Suppressor macrophage (primary cell): Measurements from ENCODE around the gene RAC2.

Experiments
- DNase-seq, 4 experiments: peaks; one replicate each; pipeline ENCODE4 v3.0.0-alpha.2; 2020 to 2022
- total RNA-seq, 17 experiments: gene quantifications; one replicate each; lab custom pipeline; 2026; ENCODE audit warnings: mixed read lengths in 6 of 17, inconsistent platforms in 3 of 17; lab: John Stamatoyannopoulos, UW

RAC2 gene
- total RNA-seq: 138 to 779 (median 326) reads per million in 17 experiments

- DNase-seq: peak; percentile 88 to 95 (median 94)
Measured at GRCh38 chr22:37244114-37244921, at the start of gene RAC2. Gene RAC2 (minus strand): TSS chr22:37244269. CDS start chr22:37244148, 121 bp downstream.

- DNase-seq: no peak
Measured at GRCh38 chr22:37293172-37293571, 49.1 kb upstream of the RAC2 start.

- DNase-seq: no peak
Measured at GRCh38 chr22:37292641-37293040, 48.6 kb upstream of the RAC2 start.

DNA sequence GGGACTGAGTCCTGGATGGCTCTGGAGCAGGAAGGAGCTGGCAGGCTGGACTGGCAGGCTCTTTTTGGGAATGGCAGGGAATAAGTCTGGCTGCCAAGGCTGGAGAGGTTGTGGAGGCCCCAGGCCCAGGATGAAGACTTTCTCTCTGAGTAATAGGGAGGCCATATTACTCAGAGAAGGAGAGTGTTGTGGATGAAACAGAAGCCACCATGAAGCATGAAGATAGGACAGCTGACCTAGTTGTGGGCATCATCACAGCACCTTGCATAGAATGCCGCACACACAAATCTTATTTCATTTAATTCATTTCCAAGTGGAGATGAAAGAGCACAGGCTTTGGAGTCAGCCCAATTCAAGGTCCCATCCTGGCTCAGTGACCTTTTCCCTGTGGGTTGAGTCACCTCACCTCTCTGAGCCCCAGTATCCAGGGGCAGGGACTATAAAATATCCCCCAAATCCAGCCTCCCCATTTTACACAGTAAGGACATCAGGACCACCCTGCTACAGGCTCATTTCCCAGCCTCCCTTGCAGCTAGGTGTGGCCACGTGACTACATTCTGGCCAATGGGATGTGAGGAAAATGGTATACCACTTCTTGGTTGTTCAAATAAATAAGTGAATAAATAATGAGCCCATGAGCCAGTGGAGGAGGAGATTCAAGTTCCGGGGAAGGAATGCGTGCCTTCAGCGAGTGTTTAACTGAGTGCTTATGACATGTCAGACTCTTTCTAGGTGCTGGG lies 47.7 kb upstream of the RAC2 start:
- no peak for DNase-seq

- DNase-seq: no peak
Measured at GRCh38 chr22:37290737-37291136, 46.7 kb upstream of the RAC2 start.

DNA sequence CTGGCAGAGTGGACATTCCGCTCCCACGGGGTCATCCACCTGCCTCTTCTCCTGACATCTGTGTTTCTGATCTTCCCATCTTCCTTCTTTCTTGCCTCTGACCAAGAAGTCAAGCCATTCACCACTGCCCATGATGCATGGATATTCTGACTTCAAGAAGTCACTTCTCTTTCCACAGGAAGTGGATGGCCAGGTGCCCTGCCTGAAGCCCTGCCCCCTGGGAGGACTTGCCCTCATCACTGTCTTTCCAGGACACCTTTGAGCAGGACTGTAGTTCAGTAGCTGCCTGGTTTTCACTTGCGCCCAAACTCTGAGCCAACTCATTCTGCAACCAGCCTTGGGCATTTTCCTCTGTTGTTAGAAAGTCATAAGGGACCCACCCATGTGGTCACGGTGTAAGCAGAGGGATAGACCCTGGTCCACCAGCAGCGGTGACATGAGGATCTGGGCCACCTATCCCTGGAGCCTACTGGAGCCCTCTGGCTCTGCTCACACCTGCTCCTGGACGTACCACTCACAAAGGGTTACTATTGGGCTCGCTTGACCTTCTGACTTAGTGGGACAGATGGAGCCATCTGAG lies 45.2 kb upstream of the RAC2 start:
- DNase-seq: no peak

DNA sequence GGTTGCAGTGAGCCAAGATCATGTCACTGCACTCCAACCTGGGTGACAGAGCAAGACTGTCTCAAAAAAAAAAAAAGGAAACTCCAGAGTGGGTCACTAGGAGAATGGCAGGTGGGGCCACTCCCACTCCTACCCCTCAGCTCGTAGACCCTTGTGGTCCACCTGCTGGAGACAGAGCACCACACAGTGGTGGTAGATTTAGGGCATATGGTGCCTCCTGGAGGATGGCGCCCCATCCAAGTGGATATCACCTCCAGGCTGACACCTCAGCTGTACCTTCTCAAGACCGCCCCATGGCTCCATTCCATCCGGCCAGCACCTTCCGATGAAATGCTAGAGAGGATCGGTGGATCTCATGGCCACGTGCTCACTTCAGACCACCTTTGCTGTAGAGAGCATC lies 44.5 kb upstream of the RAC2 start:
- DNase-seq: no peak

DNA sequence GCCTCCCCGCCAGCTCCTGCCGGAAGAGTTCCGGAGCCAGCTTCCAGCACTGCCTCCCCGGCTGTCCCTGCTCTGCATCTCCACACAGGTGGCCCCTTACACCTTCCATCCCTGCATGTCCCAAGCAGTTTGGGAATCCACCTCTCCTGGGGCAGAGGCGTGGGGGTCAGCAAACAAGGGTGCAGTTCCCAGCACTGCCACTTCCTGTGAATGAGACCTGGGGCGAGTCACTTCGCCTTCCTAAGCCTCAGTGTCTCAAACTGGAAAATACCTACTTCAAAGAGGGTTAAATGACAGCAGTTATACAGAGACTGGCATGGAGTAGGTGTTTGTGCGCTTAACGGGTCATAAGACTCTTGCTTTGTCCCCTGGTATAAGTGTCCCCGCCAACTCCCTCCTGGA lies 43.5 kb upstream of the RAC2 start:
- no peak for DNase-seq

DNA sequence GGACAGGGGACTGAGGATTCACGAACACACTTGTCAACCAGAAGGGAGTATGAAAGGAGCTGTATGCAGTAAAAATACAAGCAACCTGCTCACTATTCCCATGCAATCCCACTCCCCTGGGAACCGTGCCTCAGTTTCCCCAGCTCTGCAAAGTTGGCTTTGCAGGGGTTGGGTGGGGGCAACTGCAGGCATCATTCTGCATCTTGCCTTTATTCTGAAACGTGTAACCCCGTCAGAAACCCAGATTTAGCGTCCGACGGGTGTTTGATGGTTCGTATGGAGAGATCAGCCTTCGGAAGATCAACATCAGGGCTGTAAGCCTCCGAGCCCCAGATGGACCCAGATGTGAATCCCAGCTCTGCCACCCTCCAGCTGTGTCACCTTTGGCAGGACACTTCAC lies 41.9 kb upstream of the RAC2 start:
- no peak for DNase-seq

DNA sequence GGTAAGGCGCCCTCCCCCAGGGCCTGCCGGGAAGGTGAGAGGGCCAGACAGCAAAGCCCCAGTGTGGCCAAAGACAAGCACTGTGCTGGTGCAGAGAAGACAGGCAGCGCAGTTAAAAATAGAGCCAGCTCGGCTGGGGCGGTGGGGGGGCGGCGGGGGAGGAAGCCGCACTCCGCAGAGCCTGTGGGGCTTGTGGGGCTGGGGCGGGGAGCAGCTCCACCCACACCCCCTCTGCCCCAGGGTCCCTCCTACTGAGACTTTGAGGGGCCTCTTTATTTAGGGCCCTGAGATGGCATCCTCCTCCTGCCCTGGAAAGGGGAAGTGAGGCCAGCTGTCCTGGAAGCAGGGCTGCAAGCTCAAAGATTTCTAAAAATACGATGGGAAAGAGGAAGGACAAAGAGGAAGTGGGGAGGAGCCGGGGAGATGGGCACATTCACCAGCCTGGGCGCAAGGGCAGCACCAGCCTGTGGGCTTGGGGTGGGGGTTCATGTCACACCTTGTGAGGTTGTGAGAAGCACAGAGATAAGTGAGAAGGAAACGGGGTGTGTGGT lies 40.8 kb upstream of the RAC2 start:
- peak; percentile 92 to 98 (median 96) for DNase-seq

DNA sequence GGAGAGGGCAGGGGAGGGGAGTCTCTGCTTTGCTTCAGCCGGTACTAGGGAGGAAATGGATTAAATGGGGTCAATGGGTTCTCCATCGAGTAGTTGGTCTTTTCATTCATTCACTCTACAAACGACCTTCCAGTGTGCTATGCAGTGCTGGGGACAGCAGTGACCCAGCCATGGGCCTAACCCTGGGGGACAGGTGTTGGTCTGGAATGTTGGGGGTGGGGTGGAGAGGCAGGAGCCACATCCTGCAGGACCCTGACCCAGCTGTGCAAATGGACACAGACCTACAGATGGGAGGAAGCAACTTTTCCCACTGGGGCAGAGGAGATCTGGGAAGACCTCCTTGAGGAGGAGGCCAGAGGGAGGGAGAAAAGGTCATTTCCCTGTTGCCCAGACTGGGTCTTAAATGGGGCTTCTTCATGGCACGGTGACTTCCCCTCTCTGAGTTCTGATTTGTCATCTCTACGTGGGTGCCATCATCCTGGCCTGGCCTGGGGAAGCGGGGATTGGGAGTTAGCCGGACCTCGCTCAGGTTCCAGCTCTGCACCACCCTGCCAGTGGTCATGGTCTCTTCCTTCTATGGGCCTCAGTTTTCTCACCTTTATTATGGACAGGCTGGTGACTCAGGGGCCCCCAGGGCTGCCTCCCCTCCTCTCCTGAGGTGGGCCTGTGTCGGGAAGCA lies 40.2 kb upstream of the RAC2 start:
- DNase-seq: peak; percentile 74 to 88 (median 86)

DNA sequence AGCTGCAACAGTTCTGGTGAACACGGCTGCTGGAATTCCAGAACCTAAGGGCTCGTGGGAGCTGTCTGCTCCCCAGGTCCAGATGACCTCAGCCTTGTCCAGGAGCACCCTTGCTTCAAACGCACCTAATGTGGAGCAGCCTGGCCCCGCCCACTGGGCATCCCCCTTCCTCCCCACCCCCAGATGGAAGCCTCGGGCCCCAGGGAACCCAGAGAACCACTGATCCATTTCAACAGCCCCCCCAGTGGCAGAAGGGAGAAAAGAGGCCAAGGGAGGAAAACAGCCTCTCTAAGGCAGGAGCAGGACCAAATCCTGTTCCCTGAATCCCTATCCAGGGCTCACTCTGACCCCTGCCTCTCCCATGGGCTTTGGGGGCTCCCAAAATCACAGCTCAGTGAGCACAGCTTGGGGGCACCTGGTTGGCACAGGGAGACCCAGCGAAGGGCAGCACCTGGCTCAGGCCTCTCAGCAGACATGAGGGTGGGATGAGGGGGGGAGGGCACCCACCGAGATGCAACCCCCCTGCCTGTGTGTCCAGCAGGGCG lies 39.4 kb upstream of the RAC2 start:
- DNase-seq: peak; percentile 78 to 89 (median 83)

- DNase-seq: peak; percentile 93 to 97 (median 96)
Measured at GRCh38 chr22:37282385-37282677, 38.3 kb upstream of the RAC2 start, which contains the start of gene CYTH4. Gene CYTH4 (plus strand): TSS chr22:37282508. CDS start chr22:37282570, 62 bp downstream.

DNA sequence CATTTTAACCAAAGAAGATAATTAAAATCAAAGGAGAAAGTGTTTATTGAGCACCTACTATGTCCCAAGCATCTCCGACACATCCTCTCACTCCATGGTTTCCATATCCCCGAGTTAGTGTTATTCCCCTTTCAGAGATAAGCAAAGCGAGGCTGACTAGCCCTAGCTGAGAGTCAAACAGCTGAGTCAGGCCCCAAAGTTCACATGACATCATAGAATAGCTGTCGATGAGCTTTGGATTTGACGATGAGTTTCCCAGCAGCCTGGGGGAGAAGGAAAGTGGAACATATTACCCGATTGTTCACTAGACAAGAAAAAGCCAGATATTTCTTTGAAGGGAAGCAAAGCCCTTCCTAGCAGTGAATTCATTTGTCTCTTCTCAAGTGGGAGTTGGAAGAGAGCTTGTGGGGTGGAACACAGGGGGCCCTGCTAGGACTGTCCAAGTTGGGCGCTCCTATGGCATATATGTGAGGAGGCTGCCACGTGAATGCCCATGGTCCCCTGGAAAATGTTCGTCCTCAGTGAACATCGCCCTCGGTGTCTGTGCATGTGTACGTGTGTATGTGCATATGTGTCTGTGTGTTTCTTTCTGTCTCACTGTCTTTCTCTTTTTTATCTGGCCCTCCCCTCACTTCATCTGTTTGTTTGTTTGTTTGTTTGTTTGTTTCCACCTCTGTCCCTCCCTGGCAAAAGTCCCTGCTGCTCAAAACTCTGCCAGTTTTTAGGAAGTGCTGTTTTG lies 37.7 kb upstream of the RAC2 start:
- DNase-seq: peak; percentile 66 to 78 (median 71)

GRCh38 chr22:37281195-37281594 lies 37.1 kb upstream of the RAC2 start:
- DNase-seq: no peak

DNA sequence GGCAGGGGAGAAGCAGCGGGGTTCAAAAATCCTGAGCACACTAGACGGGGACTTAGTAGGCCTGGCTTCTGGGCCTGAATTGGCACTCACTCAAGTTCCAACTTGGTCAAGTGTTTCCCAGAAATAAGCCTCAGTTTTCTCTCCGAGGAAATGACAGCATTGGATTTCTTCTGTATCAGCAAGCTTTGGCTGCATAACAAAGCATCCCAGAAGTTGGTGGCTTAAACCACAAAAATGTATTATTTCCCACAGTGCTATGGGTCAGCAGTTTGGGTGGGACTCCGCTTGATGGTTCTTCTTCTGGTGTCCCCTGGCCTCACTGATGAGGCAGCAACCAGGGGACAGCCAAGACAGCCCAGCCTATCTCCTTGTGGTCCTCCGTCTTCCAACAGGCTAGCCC lies 36.6 kb upstream of the RAC2 start:
- DNase-seq: no peak

DNA sequence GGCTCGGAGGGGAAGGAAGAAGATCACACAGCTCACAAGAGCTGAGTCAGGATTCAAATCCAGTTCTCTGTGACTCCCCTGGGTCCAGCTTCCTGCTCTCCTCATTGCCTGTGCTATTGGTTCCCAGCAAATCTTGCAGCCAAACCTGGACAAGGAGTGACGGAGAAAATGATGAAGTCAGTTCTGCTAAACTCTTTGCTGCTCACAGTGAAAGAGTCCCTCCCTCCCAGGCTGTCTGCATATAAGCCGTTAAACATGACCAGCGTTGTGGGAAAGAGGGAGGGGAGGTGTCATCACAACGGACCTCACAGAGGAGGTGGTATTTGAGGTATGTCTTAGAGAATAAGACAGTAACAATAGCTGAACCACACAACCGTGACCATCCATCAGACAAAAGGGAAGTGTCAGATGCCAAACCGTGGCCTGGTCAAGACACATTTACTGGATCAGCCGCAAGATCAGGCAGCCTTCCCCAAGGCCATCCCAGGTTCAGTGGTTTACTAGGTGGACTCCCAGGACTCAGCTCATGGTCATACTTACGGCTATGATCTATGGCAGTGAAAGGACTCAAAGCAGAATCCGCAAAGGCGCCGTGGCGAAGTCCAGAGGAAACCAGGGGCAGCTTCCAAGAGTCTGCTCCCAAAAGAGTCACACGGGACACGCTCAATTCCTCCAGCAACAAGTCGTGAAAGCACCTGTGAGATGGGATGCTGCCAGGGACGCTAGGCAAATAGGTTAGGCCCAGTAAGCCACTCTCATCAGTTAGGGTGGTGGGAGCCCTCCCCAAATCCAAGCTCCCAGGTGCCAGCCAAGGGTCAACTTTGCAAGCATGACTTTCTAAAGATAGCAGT lies 35.5 kb upstream of the RAC2 start:
- DNase-seq: peak; percentile 60 to 76 (median 61)

DNA sequence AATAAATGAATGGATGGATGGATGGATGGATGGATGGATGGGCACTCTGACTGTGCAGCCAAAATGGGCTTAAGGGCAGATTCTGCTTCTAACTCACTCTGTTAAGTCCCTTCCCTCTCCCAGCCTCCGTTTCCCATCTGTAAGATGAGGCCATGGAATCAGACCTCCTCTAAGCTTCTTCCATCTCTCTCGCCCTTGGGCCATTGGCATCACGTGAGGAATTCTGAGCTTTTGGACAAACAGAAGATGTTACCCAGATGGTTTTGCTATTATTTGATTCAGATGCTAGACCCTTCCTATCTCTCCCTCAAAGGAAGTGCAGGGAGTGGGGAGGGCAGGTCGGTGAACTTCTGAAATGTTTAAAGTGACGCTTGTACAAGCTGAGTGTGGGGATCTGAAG lies 34.2 kb upstream of the RAC2 start:
- no peak for DNase-seq

- DNase-seq: peak in 2 of 4 experiments; percentile 18 to 43
Measured at GRCh38 chr22:37277384-37277783, 33.3 kb upstream of the RAC2 start.

GRCh38 chr22:37276776-37277175 lies 32.7 kb upstream of the RAC2 start:
- peak in 3 of 4 experiments; percentile 45 to 65 (median 59) for DNase-seq

DNA sequence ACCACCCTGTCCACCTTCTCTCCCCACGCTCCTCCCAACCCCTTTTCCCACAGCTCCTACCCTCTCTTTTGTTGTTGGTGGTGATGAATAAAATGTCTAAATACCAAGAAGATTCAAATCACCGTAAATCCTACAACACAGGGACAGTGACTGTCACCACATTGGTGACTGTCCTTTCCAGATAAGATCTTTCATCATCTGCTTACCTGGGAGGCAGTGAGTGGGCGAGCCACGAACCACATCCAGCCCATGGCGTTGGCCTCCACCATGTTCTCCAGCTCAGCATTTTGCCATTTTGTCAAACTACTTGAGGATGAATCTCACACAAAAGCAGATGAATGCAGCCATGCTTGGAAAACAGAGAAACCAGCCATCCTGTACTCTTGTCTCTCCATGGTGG lies 31.6 kb upstream of the RAC2 start:
- peak in 1 of 4 experiments; percentile 2 for DNase-seq
